ENCODE results near the gene BBX. TPM values are rescaled to one million over a fixed set of nuclear protein-coding genes. Genes with fewer than 3 reads are reported as not detected.

The BBX gene
- total and polyA plus RNA-seq, 2 of the 4 experiments (the other 2 are of a cell fraction) = 13.6 to 107 TPM

DNA sequence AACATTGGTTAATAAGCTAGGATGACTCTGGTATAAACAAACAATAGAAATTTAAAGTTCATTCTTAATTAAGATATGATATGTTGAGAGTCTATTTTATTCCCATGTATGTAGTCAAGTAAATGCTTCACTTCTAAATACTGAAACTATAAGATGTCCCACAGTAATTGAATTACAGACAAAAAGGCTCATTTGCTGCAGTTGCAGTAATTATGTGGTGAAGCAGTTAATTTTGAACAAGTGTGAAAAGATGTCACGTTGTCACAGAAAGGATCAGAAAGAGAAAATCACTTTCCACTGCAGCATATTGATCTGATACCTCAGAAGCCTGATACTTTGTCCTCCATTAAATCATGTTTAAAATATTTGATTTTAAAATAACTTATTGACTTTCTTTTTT, 159.8 kb downstream of the BBX start:
- Histone ChIP-seq H4K20me1 (ENCODE audit: insufficient read depth, low read length) (no peaks in the 10 kb centered on the region; the same call in 1 of the 2 replicates), H2BK20ac (ENCODE audit: low read depth, low read length) (no peak overlapping the region), H3K9ac (ENCODE audit: low read depth, low read length) (no peak overlapping the region), H3K4me3 (ENCODE audit: insufficient read depth, low read depth, low read length) (no peak overlapping the region), H4K5ac (ENCODE audit: low read depth, low read length) (no peak overlapping the region), H3K4ac (ENCODE audit: low read depth, low read length) (no peak overlapping the region), H3K4me1 (ENCODE audit: control insufficient read depth, insufficient read depth, low read length) (peaks cover 5% of the 10 kb centered on the region; the same call in 1 of the 2 replicates), H3K4me2 (ENCODE audit: low read depth, low read length) (no peak overlapping the region), H3K27me3 (ENCODE audit: control insufficient read depth, insufficient read depth, low read length) (no peaks in the 10 kb centered on the region), H3K27ac (ENCODE audit: insufficient read depth, low read length) (no peak overlapping the region), H3K36me3 (ENCODE audit: control insufficient read depth, insufficient read depth, low read length) (no peaks in the 10 kb centered on the region), H3K9me3 (ENCODE audit: control insufficient read depth, insufficient read depth, low read length) (peaks cover 2% of the 10 kb centered on the region; the same call in 1 of the 2 replicates), H4K91ac (ENCODE audit: insufficient read depth, low read depth, low read length) (no peak overlapping the region), H3K79me1 (ENCODE audit: low read depth in 1 of 2, low read length in 2 of 2) (peaks cover 4 to 12% of the 10 kb centered on the region in 2 experiments; a peak in 2 of 4 replicates), H3K9me1 (ENCODE audit: insufficient read depth, low read length) (no peaks in the 10 kb centered on the region), H4K8ac (ENCODE audit: low read depth in 2 of 2, low read length in 2 of 2) (no peak overlapping the region), H2AK5ac (ENCODE audit: low read depth, low read length) (no peak overlapping the region), H3K23ac (ENCODE audit: low read depth, low read length) (no peak overlapping the region), H3K56ac (ENCODE audit: extremely low read depth, insufficient read depth, low read length) (no peak overlapping the region), H2BK5ac (ENCODE audit: low read depth, low read length, poor library complexity, severe bottlenecking) (no peak overlapping the region), H2BK120ac (ENCODE audit: low read depth, low read length) (no peak overlapping the region), H3K18ac (ENCODE audit: low read depth, low read length) (no peak overlapping the region), H2AFZ (replicated peaks; ENCODE audit: low read length, poor library complexity) (no peak overlapping the region), H2AK9ac (replicated peaks; ENCODE audit: low read depth, low read length, poor library complexity) (no peak overlapping the region), H3K14ac (replicated peaks; ENCODE audit: low read depth, low read length) (no peak overlapping the region), H2BK15ac (ENCODE audit: low read depth, low read length) (no peak overlapping the region)
- BruUV-seq (replicated peaks) = no TSS peak
- POLR2A ChIA-PET (ENCODE audit: unreplicated experiment) = no interaction called here
- WGBS, 2 experiments (ENCODE audit: extremely low coverage in 2 of 2, insufficient read length in 1 of 2) = no CpG with 5 or more reads among the region's 1 CpG
- no peak for ATAC-seq (ENCODE audit: low read depth)
- no peak for DNase-seq
- intact Hi-C loops (cut with micrococcal nuclease) (no loop called here), dilution Hi-C loops (cut with HindIII; ENCODE audit: low sequenced_read_pairs, unreplicated experiment) (no loop called here), in situ Hi-C loops (cut with MboI; ENCODE audit: low sequenced_read_pairs) (no loop called here)
- TF ChIP-seq MAFK (IDR thresholded peaks at IDR 0.05; ENCODE audit: low read depth, low read length) = no peak
- TF ChIP-seq NFE2L2 (IDR thresholded peaks at IDR 0.05; ENCODE audit: low read depth, low read length) = no peak
- TF ChIP-seq, protein P1, sequence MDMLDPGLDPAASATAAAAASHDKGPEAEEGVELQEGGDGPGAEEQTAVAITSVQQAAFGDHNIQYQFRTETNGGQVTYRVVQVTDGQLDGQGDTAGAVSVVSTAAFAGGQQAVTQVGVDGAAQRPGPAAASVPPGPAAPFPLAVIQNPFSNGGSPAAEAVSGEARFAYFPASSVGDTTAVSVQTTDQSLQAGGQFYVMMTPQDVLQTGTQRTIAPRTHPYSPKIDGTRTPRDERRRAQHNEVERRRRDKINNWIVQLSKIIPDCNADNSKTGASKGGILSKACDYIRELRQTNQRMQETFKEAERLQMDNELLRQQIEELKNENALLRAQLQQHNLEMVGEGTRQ (IDR thresholded peaks at IDR 0.05; ENCODE audit: low read depth, low read length) = no peak
- no peak for TF ChIP-seq MXI1 (IDR thresholded peaks at IDR 0.05; ENCODE audit: borderline replicate concordance, low read depth, low read length)
- TF ChIP-seq ELK1 (IDR thresholded peaks at IDR 0.05; ENCODE audit: borderline replicate concordance, low read depth, low read length) = no peak
- no peak for TF ChIP-seq CHD1 (IDR thresholded peaks at IDR 0.05; ENCODE audit: low read depth, low read length)
- TF ChIP-seq SMC3 (IDR thresholded peaks at IDR 0.05; ENCODE audit: low read depth, low read length) = no peak
- TF ChIP-seq RCOR1 (IDR thresholded peaks at IDR 0.05; ENCODE audit: insufficient replicate concordance, low read length) = no peak
- no peak for TF ChIP-seq MAZ (IDR thresholded peaks at IDR 0.05; ENCODE audit: borderline replicate concordance, low read depth, low read length)
- TF ChIP-seq CEBPB (IDR thresholded peaks at IDR 0.05; ENCODE audit: low read depth, low read length) = no peak
- TF ChIP-seq RFX5 (IDR thresholded peaks at IDR 0.05; ENCODE audit: low read depth, low read length) = no peak
- TF ChIP-seq FOS (IDR thresholded peaks at IDR 0.05; ENCODE audit: low read depth, low read length) = no peak
- no peak for TF ChIP-seq BHLHE40 (IDR thresholded peaks at IDR 0.05; ENCODE audit: low read depth, low read length)
- TF ChIP-seq RAD21 (IDR thresholded peaks at IDR 0.05; ENCODE audit: low read length) = no peak
- TF ChIP-seq CTCF (conservative IDR thresholded peaks at IDR 0.05; ENCODE audit: low read depth, low read length) = no peak
- no peak for TF ChIP-seq POLR2A (IDR thresholded peaks at IDR 0.05; ENCODE audit: low read depth, low read length)
- CTCF ChIA-PET = interaction anchor here (1.0 kb wide), 1 partner anchor 107 kb away, joined by 3 read pairs; no protein-coding TSS in a partner anchor

Data from IMR-90 (cell line).